GOT3 (cell line): ENCODE results near the gene TM4SF5.

Experiments used
- DNase-seq: peaks from one replicate; lab custom pipeline; 2025; ENCODE audit warnings: mixed read lengths; lab: John Stamatoyannopoulos, UW

The TM4SF5 gene, protein sequence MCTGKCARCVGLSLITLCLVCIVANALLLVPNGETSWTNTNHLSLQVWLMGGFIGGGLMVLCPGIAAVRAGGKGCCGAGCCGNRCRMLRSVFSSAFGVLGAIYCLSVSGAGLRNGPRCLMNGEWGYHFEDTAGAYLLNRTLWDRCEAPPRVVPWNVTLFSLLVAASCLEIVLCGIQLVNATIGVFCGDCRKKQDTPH

GRCh38 chr17:4771519-4772234 lies at the start of gene TM4SF5:
TM4SF5 (plus strand) TSS chr17:4771886; CDS start chr17:4771923, 37 bp downstream.
- no peak for DNase-seq

DNA sequence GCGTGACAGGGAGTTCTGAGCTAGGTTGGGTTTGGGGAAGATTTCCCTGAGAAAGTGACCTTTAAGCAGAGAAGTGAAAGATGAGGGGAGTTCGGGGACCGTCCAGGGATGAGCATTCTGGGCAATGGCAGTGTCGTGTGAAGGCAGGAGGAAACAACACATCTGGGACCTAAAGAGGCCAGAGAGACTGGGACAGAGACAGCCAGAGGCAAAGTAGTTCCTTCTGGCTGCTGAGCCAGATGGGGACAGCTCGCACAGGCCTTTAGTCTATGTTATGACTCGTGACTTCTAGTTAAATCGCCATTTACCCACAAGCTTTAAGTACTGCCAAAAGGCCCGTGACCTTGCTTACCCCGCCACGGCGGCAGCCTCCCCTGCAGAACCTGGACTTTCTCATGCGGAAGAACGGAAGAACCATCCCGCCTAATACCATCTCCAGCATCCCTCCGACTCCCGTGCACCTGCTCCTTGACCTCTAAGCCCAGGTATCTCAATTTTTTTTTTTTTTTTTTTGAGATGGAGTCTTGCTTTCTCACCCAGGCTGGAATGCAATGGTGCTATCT lies 48.9 kb upstream of the TM4SF5 start:
- no peak for DNase-seq

GRCh38 chr17:4724650-4725049 lies 47.0 kb upstream of the TM4SF5 start:
- no peak for DNase-seq

- no peak for DNase-seq
Observed at GRCh38 chr17:4725646-4726310, 45.9 kb upstream of the TM4SF5 start.

GRCh38 chr17:4728124-4728523 lies 43.6 kb upstream of the TM4SF5 start:
- no peak for DNase-seq

GRCh38 chr17:4733073-4733531 lies 38.6 kb upstream of the TM4SF5 start:
- DNase-seq: no peak

GRCh38 chr17:4734857-4735475 lies 36.7 kb upstream of the TM4SF5 start:
- DNase-seq: no peak

- DNase-seq: no peak
Observed at GRCh38 chr17:4735876-4736651, 35.6 kb upstream of the TM4SF5 start.

DNA sequence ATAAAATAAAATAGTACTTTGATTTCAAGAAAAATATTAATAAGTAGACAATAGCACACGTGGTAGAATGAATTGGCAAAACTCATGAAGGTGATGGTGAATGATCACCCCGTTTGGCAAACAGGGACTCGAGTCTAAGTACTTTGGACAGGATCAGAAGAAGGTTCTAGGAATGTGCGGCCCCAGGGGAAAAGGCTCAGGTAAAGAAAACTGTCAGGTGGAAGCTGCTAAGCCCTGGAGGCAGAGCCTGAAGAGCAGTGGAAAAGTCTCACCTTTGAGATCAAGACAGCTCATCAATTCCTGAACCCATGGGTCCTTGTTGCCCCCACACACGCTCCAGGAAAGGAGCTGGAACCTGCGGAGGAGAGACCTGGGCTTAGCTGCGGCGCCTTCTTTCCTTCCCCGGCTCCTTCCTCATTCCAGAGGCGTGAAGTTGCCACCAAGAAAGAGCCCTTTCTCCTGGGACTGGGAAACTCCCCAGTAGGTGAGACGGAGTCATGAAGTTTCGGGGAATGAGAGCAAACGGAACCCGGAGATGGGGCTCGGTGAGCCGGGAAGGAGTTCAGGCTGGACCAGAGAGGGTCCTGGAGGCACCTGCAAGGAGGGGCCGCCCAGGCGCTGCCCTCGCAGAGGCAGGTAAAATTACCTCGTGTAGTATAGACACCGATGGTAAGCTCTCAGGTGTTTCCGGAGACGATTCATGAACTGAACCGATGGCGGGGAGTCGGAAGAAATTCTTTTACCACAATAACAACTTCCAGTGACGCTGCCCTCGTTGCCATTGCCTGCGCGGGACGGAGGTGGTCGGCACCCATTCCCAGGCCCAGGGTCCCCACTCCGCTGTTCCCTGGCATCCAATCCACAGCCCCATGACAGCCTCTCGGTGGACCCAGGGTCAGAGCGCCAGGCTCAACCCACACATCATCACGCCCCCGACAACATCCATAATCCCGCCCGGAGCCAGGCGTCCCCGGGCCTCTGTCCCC lies 33.3 kb upstream of the TM4SF5 start:
- DNase-seq: no peak

DNA sequence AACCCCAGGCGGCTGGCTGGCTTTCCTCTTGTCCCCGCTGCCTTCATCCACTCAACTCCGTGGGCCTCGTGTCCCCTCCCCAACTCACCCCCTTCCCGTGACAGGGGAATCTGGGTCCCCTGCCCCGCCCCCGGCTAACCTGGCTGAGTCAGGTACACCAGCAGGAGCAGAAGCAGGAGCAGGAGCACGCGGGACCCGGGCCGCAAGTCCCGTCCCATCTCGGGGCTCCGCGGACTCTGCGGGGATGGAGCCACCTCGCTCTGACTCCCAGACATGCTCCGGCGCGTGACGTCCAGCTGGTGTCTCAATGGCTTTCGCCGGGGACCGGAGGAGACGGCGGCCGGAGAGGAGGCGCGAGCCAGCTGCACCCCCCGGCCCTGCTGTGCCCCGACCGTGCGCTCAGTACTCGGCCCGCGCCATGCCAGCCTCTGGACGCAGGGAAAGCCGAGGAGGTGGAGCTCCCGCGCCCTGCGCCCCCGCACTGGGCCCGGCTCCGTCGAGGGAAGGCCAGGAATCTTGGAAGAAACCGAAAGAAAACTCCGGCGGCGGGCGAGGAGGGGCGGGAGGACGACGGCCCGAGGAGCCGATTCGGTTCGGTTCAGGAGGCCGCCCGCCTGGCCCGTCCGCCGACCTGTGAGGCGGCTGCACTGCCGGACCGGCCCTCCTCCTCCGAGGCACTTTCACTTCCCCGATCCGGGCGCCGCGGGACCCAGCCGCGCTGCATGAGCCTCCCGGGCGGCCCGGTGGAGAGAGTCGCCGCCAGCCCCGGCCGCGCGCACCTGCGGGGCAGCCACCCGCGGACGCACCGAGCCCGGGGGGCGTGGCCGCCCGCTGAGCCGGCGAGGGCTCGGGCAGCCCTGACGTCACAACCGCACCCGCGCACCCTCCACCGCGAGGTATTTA lies 32.3 kb upstream of the TM4SF5 start, which contains the start of the genes CXCL16 and ZMYND15:
TSS of gene CXCL16 (minus strand) at position 807 of the 903 bp plus-strand sequence. CDS start at position 218, 589 bp downstream.
TSS of gene ZMYND15 (plus strand) at position 712 of the 903 bp plus-strand sequence. CDS start 716 bp downstream, outside the sequence.
- DNase-seq: no peak

- DNase-seq: no peak
Observed at GRCh38 chr17:4740025-4740351, 31.7 kb upstream of the TM4SF5 start.

DNA sequence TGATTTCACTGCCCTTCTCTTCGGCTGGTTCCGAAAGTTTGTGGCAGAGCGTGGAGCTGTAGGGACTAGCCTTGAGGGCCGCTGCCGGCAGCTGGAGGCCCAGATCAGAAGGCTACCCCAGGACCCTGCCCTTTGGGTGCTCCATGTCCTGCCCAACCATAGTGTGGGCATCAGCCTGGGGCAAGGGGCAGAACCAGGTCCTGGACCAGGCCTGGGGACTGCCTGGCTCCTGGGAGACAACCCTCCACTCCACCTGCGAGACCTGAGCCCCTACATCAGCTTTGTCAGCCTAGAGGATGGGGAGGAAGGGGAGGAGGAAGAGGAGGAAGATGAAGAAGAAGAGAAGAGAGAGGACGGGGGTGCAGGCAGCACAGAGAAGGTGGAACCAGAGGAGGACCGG lies 31.1 kb upstream of the TM4SF5 start:
- DNase-seq: no peak

DNA sequence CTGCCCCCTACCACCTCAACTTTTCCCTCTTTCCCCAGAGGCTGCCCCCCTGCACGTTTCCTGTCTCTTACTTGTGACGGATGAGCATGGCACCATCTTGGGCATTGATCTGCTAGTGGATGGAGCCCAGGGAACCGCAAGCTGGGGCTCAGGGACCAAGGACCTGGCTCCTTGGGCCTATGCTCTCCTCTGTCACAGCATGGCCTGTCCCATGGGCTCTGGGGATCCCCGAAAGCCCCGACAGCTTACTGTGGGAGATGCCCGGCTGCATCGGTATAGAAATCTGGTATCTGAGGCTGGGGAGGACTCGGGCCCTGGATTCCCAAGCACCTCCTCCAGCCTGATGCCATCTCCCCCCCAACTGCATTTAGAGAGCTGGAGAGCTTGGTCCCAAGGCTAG lies 30.1 kb upstream of the TM4SF5 start:
- no peak for DNase-seq

DNA sequence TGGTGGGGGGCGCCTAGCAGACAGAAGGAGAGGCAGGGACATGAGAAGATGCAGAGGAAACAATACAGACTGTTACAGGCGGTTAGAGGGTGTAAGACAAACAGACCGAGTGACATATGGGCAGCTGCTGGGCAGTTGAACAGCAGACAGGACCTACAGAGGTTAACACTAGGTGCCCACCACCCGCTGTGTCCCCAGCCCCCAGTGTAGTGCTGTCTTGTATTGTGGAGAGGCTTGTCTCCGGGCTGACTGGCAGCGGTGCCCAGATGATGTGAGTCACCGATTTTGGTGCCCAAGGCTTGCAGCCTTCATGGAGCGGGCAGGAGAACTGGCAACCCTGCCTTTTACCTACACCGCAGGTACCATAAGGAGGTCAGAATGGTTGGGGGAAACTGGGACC lies 29.6 kb upstream of the TM4SF5 start:
- no peak for DNase-seq

GRCh38 chr17:4742629-4743028 lies 29.1 kb upstream of the TM4SF5 start:
- no peak for DNase-seq

- no peak for DNase-seq
Observed at GRCh38 chr17:4743216-4743615, 28.5 kb upstream of the TM4SF5 start.

DNA sequence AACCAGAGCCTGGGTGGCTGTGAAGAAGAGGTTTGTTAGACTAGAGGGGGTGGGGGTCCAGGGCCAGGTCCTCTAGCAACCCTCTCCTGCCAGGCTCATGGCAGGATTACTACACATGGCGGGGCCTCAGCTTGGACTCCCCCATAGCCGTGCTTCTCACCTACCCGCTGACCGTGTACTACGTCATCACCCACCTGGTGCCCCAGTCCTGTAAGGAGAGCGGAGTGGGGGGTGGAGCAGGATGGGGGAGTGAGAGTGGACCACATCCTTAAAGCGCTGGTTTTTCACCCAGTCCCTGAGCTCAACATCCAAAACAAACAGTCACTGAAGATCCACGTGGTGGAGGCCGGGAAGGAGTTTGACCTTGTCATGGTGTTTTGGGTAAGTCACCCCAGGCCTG lies 27.8 kb upstream of the TM4SF5 start:
- DNase-seq: no peak

- DNase-seq: no peak
Observed at GRCh38 chr17:4744999-4745969, 26.4 kb upstream of the TM4SF5 start.
